ENCODE data around the gene PRPSAP1. TPM values are rescaled to one million over a fixed set of nuclear protein-coding genes. Genes with fewer than 3 reads are reported as not detected.

PRPSAP1 gene
- total RNA-seq, 1 experiment from 2014 or later = 38.4 TPM

GRCh38 chr17:76366247-76366646, 12.5 kb upstream of the PRPSAP1 start:
- TF ChIP-seq, protein P1, sequence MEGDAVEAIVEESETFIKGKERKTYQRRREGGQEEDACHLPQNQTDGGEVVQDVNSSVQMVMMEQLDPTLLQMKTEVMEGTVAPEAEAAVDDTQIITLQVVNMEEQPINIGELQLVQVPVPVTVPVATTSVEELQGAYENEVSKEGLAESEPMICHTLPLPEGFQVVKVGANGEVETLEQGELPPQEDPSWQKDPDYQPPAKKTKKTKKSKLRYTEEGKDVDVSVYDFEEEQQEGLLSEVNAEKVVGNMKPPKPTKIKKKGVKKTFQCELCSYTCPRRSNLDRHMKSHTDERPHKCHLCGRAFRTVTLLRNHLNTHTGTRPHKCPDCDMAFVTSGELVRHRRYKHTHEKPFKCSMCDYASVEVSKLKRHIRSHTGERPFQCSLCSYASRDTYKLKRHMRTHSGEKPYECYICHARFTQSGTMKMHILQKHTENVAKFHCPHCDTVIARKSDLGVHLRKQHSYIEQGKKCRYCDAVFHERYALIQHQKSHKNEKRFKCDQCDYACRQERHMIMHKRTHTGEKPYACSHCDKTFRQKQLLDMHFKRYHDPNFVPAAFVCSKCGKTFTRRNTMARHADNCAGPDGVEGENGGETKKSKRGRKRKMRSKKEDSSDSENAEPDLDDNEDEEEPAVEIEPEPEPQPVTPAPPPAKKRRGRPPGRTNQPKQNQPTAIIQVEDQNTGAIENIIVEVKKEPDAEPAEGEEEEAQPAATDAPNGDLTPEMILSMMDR (conservative IDR thresholded peaks at IDR 0.05) = no peak
- H3K4me3 Mint-ChIP-seq = no peak overlapping the region
- WGBS (ENCODE audit: extremely low coverage, insufficient read length, low lambda C conversion rate) = no CpG with 5 or more reads among the region's 3 CpGs

More at GRCh38 chr17:76366247-76366646, 12.5 kb upstream of the PRPSAP1 start:
- no peak overlapping the region for H3T11ph ChIP-seq (ENCODE audit: low read length)
- no peak overlapping the region for H3K4me2 ChIP-seq (ENCODE audit: insufficient read depth, insufficient read length, low read length)
- no peak overlapping the region for H3K27ac ChIP-seq (ENCODE audit: insufficient read length, low read depth, low read length)
- H4K5ac ChIP-seq (ENCODE audit: insufficient read length, low read depth, low read length) = no peak overlapping the region
- H3K4me1 ChIP-seq (ENCODE audit: insufficient read depth, low read length) = peaks cover 5% of the 10 kb centered on the region; the same call in 1 of the 2 replicates
- no peak overlapping the region; the same call in 1 of the 2 replicates for H3K4ac ChIP-seq (ENCODE audit: low read depth, low read length)
- H3K18ac ChIP-seq (ENCODE audit: insufficient read length, low read depth, low read length) = no peak overlapping the region
- H2AK5ac ChIP-seq (ENCODE audit: insufficient read length, low read length) = no peak overlapping the region
- no peak overlapping the region for H4K91ac ChIP-seq (ENCODE audit: insufficient read length, low read depth, low read length)
- H3K27me3 ChIP-seq (ENCODE audit: insufficient read depth, low read length) = no peaks in the 10 kb centered on the region
- no peak overlapping the region for H2BK20ac ChIP-seq (ENCODE audit: low read depth, low read length, poor library complexity, severe bottlenecking)
- H3K23me2 ChIP-seq (ENCODE audit: insufficient read length, low read depth, low read length, poor library complexity, severe bottlenecking) = no peaks in the 10 kb centered on the region
- no peak overlapping the region for H3K56ac ChIP-seq (ENCODE audit: insufficient read length, low read depth, low read length)
- H3K27ac Mint-ChIP-seq = peak overlapping the region in 2 of 3 experiments; percentile 41 to 62; a peak in 3 of 7 replicates
- H2BK15ac ChIP-seq (ENCODE audit: low read depth, low read length) = no peak overlapping the region
- H2BK12ac ChIP-seq (ENCODE audit: insufficient read length, low read depth, low read length) = no peak overlapping the region
- H3K36me3 Mint-ChIP-seq (ENCODE audit: insufficient read depth in 1 of 3, low read depth in 3 of 3) = no peaks in the 10 kb centered on the region
- H2AFZ ChIP-seq (ENCODE audit: low read length) = no peak overlapping the region
- H3K9ac ChIP-seq (ENCODE audit: extremely low read depth, insufficient read length, low read length) = no peak overlapping the region
- H3K79me2 ChIP-seq (ENCODE audit: insufficient read depth, low read length) = no peaks in the 10 kb centered on the region
- DNase-seq = peak; percentile 60
- H3K14ac ChIP-seq (ENCODE audit: insufficient read depth, low read length) = no peak overlapping the region
- H2BK120ac ChIP-seq (ENCODE audit: low read depth, low read length, poor library complexity, severe bottlenecking) = no peak overlapping the region
- no peak overlapping the region for H3K23ac ChIP-seq (ENCODE audit: insufficient read length, low read depth, low read length)
- H4K8ac ChIP-seq (replicated peaks; ENCODE audit: insufficient read length, low read depth, low read length) = no peak overlapping the region
- no peaks in the 10 kb centered on the region for H4K20me1 ChIP-seq (ENCODE audit: control insufficient read depth, insufficient read depth, insufficient read length)
- no peaks in the 10 kb centered on the region; the same call in none of the 2 replicates for H3K27me3 Mint-ChIP-seq (ENCODE audit: low read depth)
- no peaks in the 10 kb centered on the region for H3K9me3 ChIP-seq (ENCODE audit: control insufficient read depth, low read depth, low read length)
- H3K4me1 Mint-ChIP-seq = peaks cover 20 to 37% of the 10 kb centered on the region in 2 experiments
- H3K9me3 Mint-ChIP-seq = no peaks in the 10 kb centered on the region; a peak in 1 of 5 replicates
- no peaks in the 10 kb centered on the region for H3K79me1 ChIP-seq (ENCODE audit: insufficient read depth, low read depth, low read length, poor library complexity, severe bottlenecking)
- H2BK5ac ChIP-seq (ENCODE audit: insufficient read length, low read length) = no peak overlapping the region

Measured in H9 (cell line).